Measurements from ENCODE around the gene ARHGAP20.

ARHGAP20 gene

DNA sequence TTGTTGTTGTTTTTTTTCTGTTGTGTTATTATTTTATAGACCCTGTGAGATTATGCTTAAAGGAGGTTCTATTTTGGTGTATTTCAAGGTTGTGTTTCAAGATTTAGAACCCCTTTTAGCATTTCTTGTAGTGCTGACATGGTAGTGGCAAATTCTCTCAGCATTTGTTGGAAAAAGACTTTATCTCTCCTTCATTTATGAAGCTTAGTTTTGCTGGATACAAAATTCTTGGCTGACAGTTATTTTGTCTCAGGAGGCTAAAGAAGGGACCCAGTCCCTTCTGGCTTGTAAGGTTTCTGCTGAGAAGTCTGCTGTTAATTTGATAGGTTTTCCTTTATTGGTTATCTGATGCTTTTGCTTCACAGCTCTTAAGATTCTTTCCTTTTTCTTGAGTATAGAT is 40.7 kb upstream of the ARHGAP20 start:
- H3K36me3 ChIP-seq (ENCODE audit: insufficient read depth) = no peaks in the 10 kb centered on the region
- H2AFZ ChIP-seq (ENCODE audit: low read depth) = no peak overlapping the region
- H4K20me1 ChIP-seq (ENCODE audit: insufficient read depth) = no peaks in the 10 kb centered on the region
- no peak overlapping the region for H3K4me3 ChIP-seq (IDR thresholded peaks at IDR 0.05; ENCODE audit: insufficient read depth, low read depth, low read length)
- H3K4me1 ChIP-seq (ENCODE audit: low read depth, poor library complexity, severe bottlenecking) = no peaks in the 10 kb centered on the region
- H3K9ac ChIP-seq = no peak overlapping the region
- H3K27ac ChIP-seq = no peak overlapping the region
- H3K79me2 ChIP-seq (ENCODE audit: insufficient read depth, low read depth) = no peaks in the 10 kb centered on the region
- no peaks in the 10 kb centered on the region for H3K27me3 ChIP-seq (ENCODE audit: insufficient read depth, low read depth)
- TF ChIP-seq, protein P1, sequence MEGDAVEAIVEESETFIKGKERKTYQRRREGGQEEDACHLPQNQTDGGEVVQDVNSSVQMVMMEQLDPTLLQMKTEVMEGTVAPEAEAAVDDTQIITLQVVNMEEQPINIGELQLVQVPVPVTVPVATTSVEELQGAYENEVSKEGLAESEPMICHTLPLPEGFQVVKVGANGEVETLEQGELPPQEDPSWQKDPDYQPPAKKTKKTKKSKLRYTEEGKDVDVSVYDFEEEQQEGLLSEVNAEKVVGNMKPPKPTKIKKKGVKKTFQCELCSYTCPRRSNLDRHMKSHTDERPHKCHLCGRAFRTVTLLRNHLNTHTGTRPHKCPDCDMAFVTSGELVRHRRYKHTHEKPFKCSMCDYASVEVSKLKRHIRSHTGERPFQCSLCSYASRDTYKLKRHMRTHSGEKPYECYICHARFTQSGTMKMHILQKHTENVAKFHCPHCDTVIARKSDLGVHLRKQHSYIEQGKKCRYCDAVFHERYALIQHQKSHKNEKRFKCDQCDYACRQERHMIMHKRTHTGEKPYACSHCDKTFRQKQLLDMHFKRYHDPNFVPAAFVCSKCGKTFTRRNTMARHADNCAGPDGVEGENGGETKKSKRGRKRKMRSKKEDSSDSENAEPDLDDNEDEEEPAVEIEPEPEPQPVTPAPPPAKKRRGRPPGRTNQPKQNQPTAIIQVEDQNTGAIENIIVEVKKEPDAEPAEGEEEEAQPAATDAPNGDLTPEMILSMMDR (conservative IDR thresholded peaks at IDR 0.05; ENCODE audit: low read depth, low read length) = no peak
- no peak overlapping the region for H3K4me2 ChIP-seq

DNA sequence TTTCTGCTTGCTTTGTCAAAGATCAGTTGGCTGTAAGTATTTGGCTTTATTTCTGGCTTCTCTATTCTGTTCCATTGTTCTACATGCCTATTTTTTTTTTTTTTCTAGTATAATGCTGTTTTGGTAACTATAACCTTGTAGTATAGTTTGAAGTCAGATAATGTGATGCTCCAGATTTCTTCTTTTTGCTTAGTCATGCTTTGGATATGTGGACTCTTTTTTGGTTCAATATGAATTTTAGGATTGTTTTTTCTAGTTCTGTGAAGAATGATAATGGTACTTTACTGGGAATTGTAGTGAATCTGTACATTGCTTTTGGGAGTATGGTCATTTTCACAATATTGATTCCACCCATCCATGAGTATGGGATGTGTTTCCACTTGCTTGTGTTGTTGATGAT is 37.9 kb upstream of the ARHGAP20 start:
- H4K20me1 ChIP-seq (ENCODE audit: insufficient read depth) = no peaks in the 10 kb centered on the region
- no peak overlapping the region for H3K4me3 ChIP-seq (IDR thresholded peaks at IDR 0.05; ENCODE audit: insufficient read depth, low read depth, low read length)
- no peak overlapping the region for H3K9ac ChIP-seq
- H3K79me2 ChIP-seq (ENCODE audit: insufficient read depth, low read depth) = no peaks in the 10 kb centered on the region
- H3K4me1 ChIP-seq (ENCODE audit: low read depth, poor library complexity, severe bottlenecking) = no peaks in the 10 kb centered on the region
- no peak overlapping the region for H2AFZ ChIP-seq (ENCODE audit: low read depth)
- H3K36me3 ChIP-seq (ENCODE audit: insufficient read depth) = no peaks in the 10 kb centered on the region
- TF ChIP-seq, protein P1 (conservative IDR thresholded peaks at IDR 0.05; ENCODE audit: low read depth, low read length) = no peak
- no peak overlapping the region for H3K4me2 ChIP-seq
- H3K27me3 ChIP-seq (ENCODE audit: insufficient read depth, low read depth) = no peaks in the 10 kb centered on the region
- no peak overlapping the region for H3K27ac ChIP-seq

DNA sequence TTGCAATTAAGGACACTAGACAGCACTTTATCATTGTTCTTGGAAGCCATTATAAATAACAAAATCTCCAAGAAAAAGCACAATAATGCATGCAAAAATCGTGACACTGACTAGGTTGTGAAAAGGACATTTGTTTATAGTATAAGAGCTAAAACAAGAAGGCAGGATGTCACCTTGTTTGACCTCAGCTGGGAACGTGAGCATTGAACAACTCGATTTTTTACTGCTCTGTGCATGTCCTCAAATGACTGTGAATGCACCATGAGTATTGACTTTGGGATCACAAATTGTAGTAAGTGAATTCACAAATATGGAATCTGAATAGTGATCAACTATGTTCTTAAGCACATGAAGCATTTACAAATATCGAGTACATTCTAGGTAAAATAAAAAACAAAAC is 35.3 kb upstream of the ARHGAP20 start:
- Histone ChIP-seq H3K4me3 (IDR thresholded peaks at IDR 0.05; ENCODE audit: insufficient read depth, low read depth, low read length) (no peak overlapping the region), H3K9ac (no peak overlapping the region), H3K4me2 (no peak overlapping the region), H4K20me1 (ENCODE audit: insufficient read depth) (no peaks in the 10 kb centered on the region), H3K4me1 (ENCODE audit: low read depth, poor library complexity, severe bottlenecking) (no peaks in the 10 kb centered on the region), H3K27me3 (ENCODE audit: insufficient read depth, low read depth) (no peaks in the 10 kb centered on the region), H3K36me3 (ENCODE audit: insufficient read depth) (no peaks in the 10 kb centered on the region), H3K79me2 (ENCODE audit: insufficient read depth, low read depth) (no peaks in the 10 kb centered on the region), H3K27ac (no peak overlapping the region), H2AFZ (ENCODE audit: low read depth) (no peak overlapping the region)
- TF ChIP-seq, protein P1 (conservative IDR thresholded peaks at IDR 0.05; ENCODE audit: low read depth, low read length) = no peak

DNA sequence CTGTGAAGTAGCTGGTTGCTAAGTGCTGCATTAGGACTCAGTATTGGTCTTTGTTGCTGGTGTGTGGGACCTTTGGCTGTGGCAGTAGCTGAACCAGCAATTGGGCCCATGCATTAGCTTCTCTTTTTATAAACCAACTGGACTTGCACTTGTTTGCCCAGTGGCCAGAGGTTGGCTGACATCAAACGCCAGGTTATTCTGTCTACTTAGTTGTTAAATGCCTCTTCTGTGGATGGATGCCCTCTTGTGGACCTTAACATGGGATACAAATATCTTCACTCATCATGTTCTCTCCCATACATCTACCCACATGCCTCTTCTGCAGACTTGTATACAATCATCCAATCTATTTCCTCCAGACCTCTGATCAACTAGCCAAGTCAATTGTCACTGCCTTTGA is 26.4 kb upstream of the ARHGAP20 start:
- Histone ChIP-seq H4K20me1 (ENCODE audit: insufficient read depth) (no peaks in the 10 kb centered on the region), H3K27me3 (ENCODE audit: insufficient read depth, low read depth) (no peaks in the 10 kb centered on the region), H3K4me2 (no peak overlapping the region), H3K79me2 (ENCODE audit: insufficient read depth, low read depth) (no peaks in the 10 kb centered on the region), H3K4me1 (ENCODE audit: low read depth, poor library complexity, severe bottlenecking) (no peaks in the 10 kb centered on the region), H3K36me3 (ENCODE audit: insufficient read depth) (no peaks in the 10 kb centered on the region), H3K27ac (no peak overlapping the region), H3K4me3 (IDR thresholded peaks at IDR 0.05; ENCODE audit: insufficient read depth, low read depth, low read length) (no peak overlapping the region), H3K9ac (no peak overlapping the region), H2AFZ (ENCODE audit: low read depth) (no peak overlapping the region)
- TF ChIP-seq, protein P1 (conservative IDR thresholded peaks at IDR 0.05; ENCODE audit: low read depth, low read length) = no peak

DNA sequence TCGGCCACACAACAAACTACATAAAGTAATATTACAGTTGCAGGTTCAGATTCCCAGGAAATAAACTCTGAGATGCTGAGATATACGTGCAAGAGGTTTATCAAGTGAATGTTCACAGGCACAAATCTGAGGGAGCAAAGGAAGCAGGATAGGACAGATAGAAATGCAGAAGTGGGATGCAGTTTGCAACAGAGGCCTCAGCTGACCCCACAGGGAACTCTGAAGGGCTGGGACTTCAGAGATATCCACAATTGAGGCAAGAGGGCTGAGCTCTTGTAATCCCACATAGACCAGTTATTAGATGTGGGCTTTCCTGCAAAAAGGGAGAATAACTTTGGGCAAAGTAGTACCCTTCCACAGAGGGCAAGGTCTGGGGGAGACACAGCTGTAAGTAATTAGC is 25.4 kb upstream of the ARHGAP20 start:
- H4K20me1 ChIP-seq (ENCODE audit: insufficient read depth) = no peaks in the 10 kb centered on the region
- no peaks in the 10 kb centered on the region for H3K79me2 ChIP-seq (ENCODE audit: insufficient read depth, low read depth)
- TF ChIP-seq, protein P1 (conservative IDR thresholded peaks at IDR 0.05; ENCODE audit: low read depth, low read length) = no peak
- H3K9ac ChIP-seq = no peak overlapping the region
- no peak overlapping the region for H3K27ac ChIP-seq
- no peaks in the 10 kb centered on the region for H3K36me3 ChIP-seq (ENCODE audit: insufficient read depth)
- H3K4me3 ChIP-seq (IDR thresholded peaks at IDR 0.05; ENCODE audit: insufficient read depth, low read depth, low read length) = no peak overlapping the region
- no peaks in the 10 kb centered on the region for H3K4me1 ChIP-seq (ENCODE audit: low read depth, poor library complexity, severe bottlenecking)
- no peak overlapping the region for H2AFZ ChIP-seq (ENCODE audit: low read depth)
- no peak overlapping the region for H3K4me2 ChIP-seq
- H3K27me3 ChIP-seq (ENCODE audit: insufficient read depth, low read depth) = no peaks in the 10 kb centered on the region
